Measurements from ENCODE around the gene IKZF2. TPM values are rescaled to one million over a fixed set of nuclear protein-coding genes. Genes with fewer than 3 reads are reported as not detected.

The IKZF2 gene
- total and polyA plus RNA-seq, 9 of the 15 experiments (the other 6 are each of a cell fraction or from before 2014, with no cell fraction given) = 0.04 to 0.54 (median 0.22) TPM

DNA sequence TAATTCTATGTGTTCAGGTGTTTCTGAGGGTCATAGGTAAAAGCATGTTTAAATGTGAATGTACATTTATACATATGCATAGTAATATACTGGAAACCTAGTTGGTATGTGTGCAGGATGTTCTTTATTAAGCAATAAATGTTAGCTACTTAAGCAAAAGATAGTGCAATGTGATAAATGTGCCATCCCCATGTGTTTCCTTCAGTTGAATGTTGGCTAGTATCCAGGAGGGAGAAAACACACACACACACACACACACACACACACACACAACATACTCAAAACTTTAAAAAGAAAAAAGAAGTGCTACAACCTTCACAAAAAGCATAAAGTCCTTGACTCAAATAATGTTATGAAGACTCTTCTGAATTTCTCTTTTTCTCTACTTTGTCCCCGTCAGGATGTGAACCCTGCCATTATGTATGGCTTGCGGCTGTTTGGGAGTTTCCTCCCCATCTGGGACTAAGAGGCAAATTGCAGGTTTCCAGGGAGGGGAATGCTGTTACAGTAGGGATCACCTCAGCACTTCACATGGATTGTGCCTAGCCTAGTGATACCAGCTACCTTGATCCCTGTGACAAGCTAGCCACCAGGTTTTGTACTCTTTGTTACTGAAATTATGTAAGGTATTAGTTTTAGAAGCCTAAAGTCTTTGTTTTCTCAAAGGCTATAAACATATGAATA, 82.6 kb downstream of the IKZF2 start:
- Histone ChIP-seq H3K4me2 (ENCODE audit: insufficient read depth, low read length) (no peak overlapping the region), H3K36me3 (ENCODE audit: control insufficient read depth, insufficient read depth, low read length) (no peaks in the 10 kb centered on the region), H3K9me1 (ENCODE audit: control insufficient read depth, insufficient read depth, low read length) (no peaks in the 10 kb centered on the region), H4K20me1 (replicated peaks; ENCODE audit: control insufficient read depth, insufficient read depth, low read length) (no peaks in the 10 kb centered on the region), H3K9ac (ENCODE audit: insufficient read depth in 1 of 2, low read depth in 2 of 2, low read length in 2 of 2) (no peak overlapping the region), H3K9me3 (replicated peaks; ENCODE audit: control insufficient read depth, insufficient read depth, low read depth, low read length) (no peaks in the 10 kb centered on the region), H3K4me1 (replicated peaks in 1 of 2; ENCODE audit: control insufficient read depth in 2 of 2, insufficient read depth in 2 of 2, low read length in 2 of 2) (no peaks in the 10 kb centered on the region), H3K79me2 (ENCODE audit: control insufficient read depth, insufficient read depth, low read length) (no peaks in the 10 kb centered on the region), H3K4me3 (no peak overlapping the region), H3K27me3 (ENCODE audit: control insufficient read depth in 2 of 2, insufficient read depth in 2 of 2, low read length in 2 of 2) (no peaks in the 10 kb centered on the region), H2AFZ (ENCODE audit: low read depth, low read length) (no peak overlapping the region), H3K27ac (ENCODE audit: extremely low read depth, low read depth, low read length) (no peak overlapping the region)
- ChIA-PET CTCF (ENCODE audit: low intra/inter-chr PET ratio) (no interaction called here), POLR2A (no interaction called here)
- ATAC-seq = no peak
- in situ Hi-C loops (cut with MboI) = no loop called here
- intact Hi-C loops (cut with micrococcal nuclease) = no loop called here
- no peak for FAIRE-seq
- 0% methylated on average over 2 of the region's 2 CpGs for WGBS (ENCODE audit: insufficient coverage, low coverage, missing lambda C conversion rate)
- TF ChIP-seq, protein P1, sequence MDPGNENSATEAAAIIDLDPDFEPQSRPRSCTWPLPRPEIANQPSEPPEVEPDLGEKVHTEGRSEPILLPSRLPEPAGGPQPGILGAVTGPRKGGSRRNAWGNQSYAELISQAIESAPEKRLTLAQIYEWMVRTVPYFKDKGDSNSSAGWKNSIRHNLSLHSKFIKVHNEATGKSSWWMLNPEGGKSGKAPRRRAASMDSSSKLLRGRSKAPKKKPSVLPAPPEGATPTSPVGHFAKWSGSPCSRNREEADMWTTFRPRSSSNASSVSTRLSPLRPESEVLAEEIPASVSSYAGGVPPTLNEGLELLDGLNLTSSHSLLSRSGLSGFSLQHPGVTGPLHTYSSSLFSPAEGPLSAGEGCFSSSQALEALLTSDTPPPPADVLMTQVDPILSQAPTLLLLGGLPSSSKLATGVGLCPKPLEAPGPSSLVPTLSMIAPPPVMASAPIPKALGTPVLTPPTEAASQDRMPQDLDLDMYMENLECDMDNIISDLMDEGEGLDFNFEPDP (CRISPR knock-in tag; IDR thresholded peaks at IDR 0.05) = no peak
- no peak for TF ChIP-seq PYGO2 (tag; IDR thresholded peaks at IDR 0.05)
- no peak for TF ChIP-seq SP1 (CRISPR knock-in tag; IDR thresholded peaks at IDR 0.05)
- no peak for TF ChIP-seq MBD2 (IDR thresholded peaks at IDR 0.05; ENCODE audit: borderline replicate concordance, low read depth)
- TF ChIP-seq, protein P2, sequence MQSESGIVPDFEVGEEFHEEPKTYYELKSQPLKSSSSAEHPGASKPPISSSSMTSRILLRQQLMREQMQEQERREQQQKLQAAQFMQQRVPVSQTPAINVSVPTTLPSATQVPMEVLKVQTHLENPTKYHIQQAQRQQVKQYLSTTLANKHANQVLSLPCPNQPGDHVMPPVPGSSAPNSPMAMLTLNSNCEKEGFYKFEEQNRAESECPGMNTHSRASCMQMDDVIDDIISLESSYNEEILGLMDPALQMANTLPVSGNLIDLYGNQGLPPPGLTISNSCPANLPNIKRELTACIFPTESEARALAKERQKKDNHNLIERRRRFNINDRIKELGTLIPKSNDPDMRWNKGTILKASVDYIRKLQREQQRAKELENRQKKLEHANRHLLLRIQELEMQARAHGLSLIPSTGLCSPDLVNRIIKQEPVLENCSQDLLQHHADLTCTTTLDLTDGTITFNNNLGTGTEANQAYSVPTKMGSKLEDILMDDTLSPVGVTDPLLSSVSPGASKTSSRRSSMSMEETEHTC (IDR thresholded peaks at IDR 0.05) = no peak
- no peak for TF ChIP-seq KLF1 (tag; IDR thresholded peaks at IDR 0.05)
- TF ChIP-seq PHF20 (IDR thresholded peaks at IDR 0.05; ENCODE audit: partially characterized antibody) = no peak
- TF ChIP-seq, protein P3, sequence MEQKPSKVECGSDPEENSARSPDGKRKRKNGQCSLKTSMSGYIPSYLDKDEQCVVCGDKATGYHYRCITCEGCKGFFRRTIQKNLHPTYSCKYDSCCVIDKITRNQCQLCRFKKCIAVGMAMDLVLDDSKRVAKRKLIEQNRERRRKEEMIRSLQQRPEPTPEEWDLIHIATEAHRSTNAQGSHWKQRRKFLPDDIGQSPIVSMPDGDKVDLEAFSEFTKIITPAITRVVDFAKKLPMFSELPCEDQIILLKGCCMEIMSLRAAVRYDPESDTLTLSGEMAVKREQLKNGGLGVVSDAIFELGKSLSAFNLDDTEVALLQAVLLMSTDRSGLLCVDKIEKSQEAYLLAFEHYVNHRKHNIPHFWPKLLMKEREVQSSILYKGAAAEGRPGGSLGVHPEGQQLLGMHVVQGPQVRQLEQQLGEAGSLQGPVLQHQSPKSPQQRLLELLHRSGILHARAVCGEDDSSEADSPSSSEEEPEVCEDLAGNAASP (IDR thresholded peaks at IDR 0.05) = no peak
- TF ChIP-seq XRCC5 (IDR thresholded peaks at IDR 0.05; ENCODE audit: low read depth, low read length) = no peak
- TF ChIP-seq, protein P4, sequence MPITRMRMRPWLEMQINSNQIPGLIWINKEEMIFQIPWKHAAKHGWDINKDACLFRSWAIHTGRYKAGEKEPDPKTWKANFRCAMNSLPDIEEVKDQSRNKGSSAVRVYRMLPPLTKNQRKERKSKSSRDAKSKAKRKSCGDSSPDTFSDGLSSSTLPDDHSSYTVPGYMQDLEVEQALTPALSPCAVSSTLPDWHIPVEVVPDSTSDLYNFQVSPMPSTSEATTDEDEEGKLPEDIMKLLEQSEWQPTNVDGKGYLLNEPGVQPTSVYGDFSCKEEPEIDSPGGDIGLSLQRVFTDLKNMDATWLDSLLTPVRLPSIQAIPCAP (CRISPR knock-in tag; IDR thresholded peaks at IDR 0.05; ENCODE audit: borderline replicate concordance) = no peak
- no peak for DNase-seq (ENCODE audit: extremely low read depth in 1 of 4, low spot score in 3 of 4)
- BruUV-seq (replicated peaks) = no TSS peak
